Ovary (tissue), 10 donors: ENCODE data around the gene CDV3. TPM values are rescaled to one million over a fixed set of nuclear protein-coding genes. Genes with fewer than 3 reads are reported as not detected.
"Not testable (repeated sequence)": the region's sequence is repeated elsewhere in the genome, so short reads cannot be mapped to it uniquely, and the experiment has no call there.

ENCODE experiments used
- DNase-seq, 5 donors: peaks; one replicate each; pipeline ENCODE4 v3.0.0-alpha.2; 2019 to 2020
- H3K27ac ChIP-seq, 2 donors: fragments of 200-600 bp; one replicate each; pipeline versions ENCODE4 v1.5.1 to v1.8.0; 2019 to 2022
- H3K27me3 ChIP-seq: fragments of 200-600 bp; one replicate; pipeline ENCODE4 v1.8.0; 2022
- H3K36me3 ChIP-seq: fragments of 200-600 bp; sonication (generic); one replicate; pipeline ENCODE4 v1.5.1; 2019
- H3K4me1 ChIP-seq: one replicate; pipeline ENCODE4 v1.8.1; 2013; ENCODE audit warnings: mild to moderate bottlenecking, moderate library complexity; ENCODE audit not compliant: insufficient read depth
- H3K4me3 ChIP-seq: fragments of 200-600 bp; sonication (generic); one replicate; pipeline ENCODE4 v1.5.1; 2017
- H3K9me3 ChIP-seq, 2 donors: fragments of 200-600 bp in 1 of 2; sonication (generic) in 1 of 2; one replicate each; pipeline versions ENCODE4 v1.5.1 to v1.8.1; 2013 to 2019; ENCODE audit warnings: mild to moderate bottlenecking in 1 of 2, moderate library complexity in 1 of 2
- EP300 ChIP-seq: sonication (generic); formaldehyde crosslinking; IDR thresholded peaks from one replicate; pipeline ENCODE4 v1.6.1; 2017; ENCODE audit warnings: antibody characterized with exemption
- POLR2A ChIP-seq: fragments of 450-650 bp; IDR thresholded peaks from one replicate; pipeline ENCODE4 v1.6.1; 2017; ENCODE audit warnings: antibody characterized with exemption, mild to moderate bottlenecking, moderate library complexity
- WGBS, 3 donors: extraction: QIAGEN DNeasy Blood & Tissue Kit in 1 of 3; methylation state at CpG; one replicate each; pipeline versions ENCODE4 v1.1.5 to v1.1.7; 2013 to 2017; 5-methylcytosine and 5-hydroxymethylcytosine counted together
- intact Hi-C, 4 donors: fragments of 100-400 bp; cut with DNase I; formaldehyde crosslinking; loops; one replicate each; pipeline versions ENCODE4 v1.11.0 to v1.15.1; 2022 to 2023
- long read RNA-seq, 3 donors: library from polyadenylated mRNA in 2 of 3; unstranded in 2 of 3; transcript quantifications; one replicate each; pipeline ENCODE4 v2.0.0 and lab custom pipeline, GENCODE V29; 2021 to 2026
- polyA plus RNA-seq, 2 donors: library from polyadenylated mRNA; stranded (reverse); fragments of 200-250 nt in 1 of 2; fragments of 350-450 nt in 1 of 2; fragmentation: Illumina TruSeq in 1 of 2; extraction: RNeasy Lipid Tissue Mini Kit (QIAGEN cat#74804) in 1 of 2; gene quantifications; one replicate each; pipeline ENCODE4 v1.2.3, GENCODE V29; 2013 to 2014
- total RNA-seq, 7 donors: library from RNA; depleted of rRNA in 2 of 7; stranded (reverse); fragments of >200 nt in 2 of 7; fragmentation: NEBNext Ultra II Directional in 3 of 7; extraction: Animal tissue kit (Norgen Biotek cat#: 25700) in 3 of 7; gene quantifications; one replicate each; pipeline versions ENCODE4 v1.1.0 to v1.2.4, GENCODE V29; 2016 to 2023
- TF ChIP-seq, protein P1 (sequence below), 3 donors: fragments of 450-650 bp in 2 of 3; fragments of 200-600 bp in 1 of 3; IDR thresholded peaks; one replicate each; pipeline versions ENCODE4 v1.5.1 to v1.8.0; 2016 to 2022; ENCODE audit warnings: antibody characterized with exemption in 3 of 3, mild to moderate bottlenecking in 1 of 3
- donor health status: DM: no; HTN: no; CAD: no; lungs with moderate emphysema.
- donor health status: DM: no; HTN: no; CAD: no.
- donor health status: Bipolar disorder and iron deficiency.
- donor health status: DM: yes; HTN: yes; CAD: no.
- donor health status: DM: no; HTN: no; CAD: no.
- donor health status: DM: yes; HTN: yes; CAD: no.

CDV3 gene, protein sequence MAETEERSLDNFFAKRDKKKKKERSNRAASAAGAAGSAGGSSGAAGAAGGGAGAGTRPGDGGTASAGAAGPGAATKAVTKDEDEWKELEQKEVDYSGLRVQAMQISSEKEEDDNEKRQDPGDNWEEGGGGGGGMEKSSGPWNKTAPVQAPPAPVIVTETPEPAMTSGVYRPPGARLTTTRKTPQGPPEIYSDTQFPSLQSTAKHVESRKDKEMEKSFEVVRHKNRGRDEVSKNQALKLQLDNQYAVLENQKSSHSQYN
- 100 to 1,000 TPM in 5 of 7 donors, 10 to 100 TPM in 2; 65.5 to 151 (median 134) TPM for total RNA-seq
- polyA plus RNA-seq, result 100 to 1,000 TPM in 1 of 2 donors, 10 to 100 TPM in 1; 51.3 to 168 TPM
- long read RNA-seq, donor 1, partial matches to known transcripts, result 3 of 29 reads
- long read RNA-seq, donor 1, other reads (novel, unspliced or antisense), result 25 of 29 reads
- long read RNA-seq, donor 2, transcript CDV3-201 (5 exons, 3,307 nt), result minor isoform, 12 of 347 reads
- long read RNA-seq, donor 2, transcript CDV3-203 (5 exons, 955 nt), result major isoform, 17 of 347 reads
- long read RNA-seq, donor 2, partial matches to known transcripts, result 318 of 347 reads
- long read RNA-seq, donor 2, other reads (novel, unspliced or antisense), result 0 of 347 reads
- long read RNA-seq, donor 3, transcript CDV3-201 (5 exons, 3,307 nt), result minor isoform, 36 of 145 reads
- long read RNA-seq, donor 3, transcript CDV3-203 (5 exons, 955 nt), result major isoform, 48 of 145 reads
- long read RNA-seq, donor 3, partial matches to known transcripts, result 8 of 145 reads
- long read RNA-seq, donor 3, other reads (novel, unspliced or antisense), result 53 of 145 reads

DNA sequence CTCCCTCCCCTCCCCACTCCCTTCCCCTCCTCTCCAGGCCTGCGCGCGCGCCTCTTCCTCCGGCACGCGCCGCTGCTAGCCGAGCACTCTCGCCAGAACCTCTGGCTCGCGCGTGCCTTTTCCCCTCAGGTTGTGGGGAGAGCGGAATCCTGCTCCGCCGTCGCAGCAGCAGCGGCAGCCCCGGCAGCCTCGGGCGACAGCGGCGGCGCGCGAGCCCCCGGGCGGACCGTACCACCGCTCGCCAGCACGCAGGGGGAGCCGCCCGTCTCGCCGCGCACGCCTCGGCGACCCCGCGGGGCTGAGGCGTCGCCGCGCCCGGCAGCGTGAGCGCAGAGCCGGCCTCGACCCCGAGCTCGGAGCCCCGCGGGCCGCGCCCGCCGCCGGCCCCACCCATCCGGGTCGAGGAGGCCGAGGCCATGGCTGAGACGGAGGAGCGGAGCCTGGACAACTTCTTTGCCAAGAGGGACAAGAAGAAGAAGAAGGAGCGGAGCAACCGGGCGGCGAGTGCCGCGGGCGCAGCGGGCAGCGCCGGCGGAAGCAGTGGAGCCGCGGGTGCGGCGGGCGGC, at the start of gene CDV3:
Gene CDV3, plus strand, starts transcription at position 58 of the 566 bp plus-strand sequence. Its CDS starts 359 bp downstream, at position 417.
- H3K4me1 ChIP-seq, result peaks cover 10% of the 10 kb centered on the region
- H3K27me3 ChIP-seq, result no peaks in the 10 kb centered on the region
- WGBS, 3 donors, result 0 to 1% (median 1%) methylated on average over 40 to 81 of the region's 81 CpGs
- no peaks in the 10 kb centered on the region for H3K36me3 ChIP-seq
- peak; percentile 88 for TF ChIP-seq POLR2A
- no peak for TF ChIP-seq EP300
- DNase-seq, result no peak
- intact Hi-C loops, result no loop called here
- H3K27ac ChIP-seq, result peak within 1 kb of the TSS; percentile 96 to 98
- H3K9me3 ChIP-seq, result no peaks in the 10 kb centered on the region
- H3K4me3 ChIP-seq, result peak within 1 kb of the TSS; percentile 86

DNA sequence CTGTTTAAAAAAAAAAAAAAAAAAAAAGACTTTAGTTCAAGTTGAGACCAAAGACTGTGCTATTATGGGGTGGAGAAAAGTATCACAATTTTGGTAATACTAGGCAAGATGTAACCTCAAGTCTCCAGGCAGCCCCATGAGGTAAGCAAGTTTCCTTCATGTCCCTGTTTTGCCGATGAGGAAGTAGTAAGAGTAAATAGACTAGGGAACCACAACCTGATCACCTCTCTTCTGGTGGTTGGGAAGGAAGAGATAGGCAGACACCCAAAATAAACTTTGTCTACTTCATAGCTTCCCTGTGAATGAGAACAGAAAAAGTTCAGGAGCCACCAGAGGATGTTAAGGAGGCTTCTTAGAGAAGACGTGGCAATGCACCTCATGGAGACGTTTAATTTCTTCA, 49.7 kb upstream of the CDV3 start:
- H3K27me3 ChIP-seq, H3K4me3 ChIP-seq, intact Hi-C loops, H3K9me3 ChIP-seq, H3K27ac ChIP-seq, H3K4me1 ChIP-seq, DNase-seq, H3K36me3 ChIP-seq: not testable (repeated sequence)
- WGBS, 3 donors, result 55 to 69% (median 58%) methylated on average over 3 of the region's 3 CpGs

DNA sequence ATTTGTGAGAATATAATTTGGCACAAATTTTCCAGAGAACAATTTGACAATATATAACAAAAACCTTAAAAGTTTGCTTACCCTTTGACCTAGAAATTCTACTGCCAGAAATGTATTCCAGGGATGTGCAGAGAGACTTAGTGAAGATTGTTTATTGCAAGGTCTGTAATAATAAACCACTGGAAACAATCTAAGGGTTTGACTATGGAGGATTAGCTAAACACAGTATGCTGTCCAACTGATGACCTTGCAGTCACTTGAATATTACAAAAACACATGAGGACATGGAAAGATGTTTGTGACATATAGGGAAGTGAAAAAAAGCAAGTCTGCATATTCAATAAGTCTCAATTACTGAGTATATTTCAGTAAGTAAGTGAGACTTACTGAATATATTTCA, 48.1 kb upstream of the CDV3 start:
- no peaks in the 10 kb centered on the region for H3K36me3 ChIP-seq
- intact Hi-C loops, result no loop called here
- peaks cover 2% of the 10 kb centered on the region for H3K4me1 ChIP-seq
- H3K4me3 ChIP-seq, result no peak overlapping the region
- H3K9me3 ChIP-seq, result no peaks in the 10 kb centered on the region
- H3K27ac ChIP-seq, result no peak overlapping the region
- no peaks in the 10 kb centered on the region for H3K27me3 ChIP-seq
- DNase-seq, result no peak
- TF ChIP-seq POLR2A, result no peak
- TF ChIP-seq, protein P1, sequence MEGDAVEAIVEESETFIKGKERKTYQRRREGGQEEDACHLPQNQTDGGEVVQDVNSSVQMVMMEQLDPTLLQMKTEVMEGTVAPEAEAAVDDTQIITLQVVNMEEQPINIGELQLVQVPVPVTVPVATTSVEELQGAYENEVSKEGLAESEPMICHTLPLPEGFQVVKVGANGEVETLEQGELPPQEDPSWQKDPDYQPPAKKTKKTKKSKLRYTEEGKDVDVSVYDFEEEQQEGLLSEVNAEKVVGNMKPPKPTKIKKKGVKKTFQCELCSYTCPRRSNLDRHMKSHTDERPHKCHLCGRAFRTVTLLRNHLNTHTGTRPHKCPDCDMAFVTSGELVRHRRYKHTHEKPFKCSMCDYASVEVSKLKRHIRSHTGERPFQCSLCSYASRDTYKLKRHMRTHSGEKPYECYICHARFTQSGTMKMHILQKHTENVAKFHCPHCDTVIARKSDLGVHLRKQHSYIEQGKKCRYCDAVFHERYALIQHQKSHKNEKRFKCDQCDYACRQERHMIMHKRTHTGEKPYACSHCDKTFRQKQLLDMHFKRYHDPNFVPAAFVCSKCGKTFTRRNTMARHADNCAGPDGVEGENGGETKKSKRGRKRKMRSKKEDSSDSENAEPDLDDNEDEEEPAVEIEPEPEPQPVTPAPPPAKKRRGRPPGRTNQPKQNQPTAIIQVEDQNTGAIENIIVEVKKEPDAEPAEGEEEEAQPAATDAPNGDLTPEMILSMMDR (IDR thresholded peaks at IDR 0.05), result no peak
- TF ChIP-seq EP300, result no peak

DNA sequence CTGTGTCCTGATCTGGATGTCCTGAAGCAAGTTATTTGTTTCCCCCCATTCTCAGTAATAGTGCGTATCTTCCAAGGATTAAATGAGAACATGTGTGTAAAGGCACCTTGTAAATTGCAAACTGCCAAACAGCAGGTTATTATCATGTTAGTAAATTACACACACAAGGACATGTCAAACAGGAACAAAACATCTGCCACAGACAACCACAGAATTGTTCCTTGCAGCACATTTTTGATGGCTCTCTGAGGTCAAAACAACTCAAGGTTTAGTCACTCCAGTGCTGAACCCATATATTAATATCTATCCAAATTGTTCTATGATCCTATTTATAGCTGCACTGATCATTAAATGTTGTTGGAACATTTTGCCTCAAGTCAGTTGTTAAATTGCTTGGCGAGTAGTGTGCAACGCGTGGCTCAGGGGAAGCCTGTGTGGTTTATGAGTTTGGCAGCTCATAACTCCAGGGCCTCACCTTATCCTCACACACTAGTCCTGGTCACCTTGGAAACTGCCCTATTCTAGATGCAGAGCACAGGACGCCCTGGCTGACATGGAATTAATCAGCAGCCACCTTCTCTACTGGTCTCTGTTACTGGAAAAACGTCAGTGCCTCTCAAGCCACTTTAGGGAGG, 46.3 kb upstream of the CDV3 start:
- Histone ChIP-seq H3K36me3 (no peaks in the 10 kb centered on the region), H3K4me3 (no peak overlapping the region), H3K4me1 (peaks cover 2% of the 10 kb centered on the region), H3K27me3 (no peaks in the 10 kb centered on the region), H3K27ac (no peak overlapping the region), H3K9me3 (no peaks in the 10 kb centered on the region)
- DNase-seq, result no peak
- TF ChIP-seq POLR2A (no peak), EP300 (no peak)
- TF ChIP-seq, protein P1 (IDR thresholded peaks at IDR 0.05), result no peak
- intact Hi-C loops, result no loop called here
- WGBS, 3 donors, result 41 to 44% (median 43%) methylated on average over 6 of the region's 6 CpGs

DNA sequence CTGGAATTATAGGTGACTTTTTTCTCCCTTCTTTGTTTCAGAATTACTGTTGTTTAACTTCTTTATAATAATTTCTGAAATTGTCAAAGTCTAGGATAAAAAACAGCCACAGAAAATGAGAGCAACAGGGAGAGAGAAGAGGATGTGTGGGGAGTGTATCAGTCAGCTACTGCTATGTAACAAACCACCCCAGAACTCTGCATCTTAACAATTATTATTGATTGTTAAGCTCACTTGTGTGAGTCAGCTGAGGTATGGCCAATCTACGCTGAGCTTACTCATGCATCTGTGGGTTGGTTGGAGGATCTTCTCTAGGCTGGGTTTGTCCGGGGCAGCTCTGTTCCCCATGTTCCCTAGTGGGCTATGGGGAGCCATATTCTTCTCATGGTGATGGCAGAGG, 43.7 kb upstream of the CDV3 start:
- H3K4me3 ChIP-seq, result no peak overlapping the region
- intact Hi-C loops, result no loop called here
- H3K27me3 ChIP-seq, result no peaks in the 10 kb centered on the region
- H3K4me1 ChIP-seq, result peaks cover 2% of the 10 kb centered on the region
- H3K36me3 ChIP-seq, result no peaks in the 10 kb centered on the region
- H3K27ac ChIP-seq, result no peak overlapping the region
- no peaks in the 10 kb centered on the region for H3K9me3 ChIP-seq
- TF ChIP-seq, protein P1 (IDR thresholded peaks at IDR 0.05), result no peak
- TF ChIP-seq POLR2A, result no peak
- no peak for TF ChIP-seq EP300
- no peak for DNase-seq
- WGBS, 3 donors, result 95 to 100% (median 98%) methylated on average over 2 of the region's 2 CpGs
